SK-N-MC (cell line): ENCODE measurements around the gene LGR6.

ENCODE experiments used
- EZH2 ChIP-seq: fragments of 200-600 bp; sonication (generic); IDR thresholded peaks from one replicate; pipeline ENCODE4 v1.6.1; 2017; ENCODE audit warnings: antibody characterized with exemption
- FOXP2 ChIP-seq: optimal IDR thresholded peaks from 2 replicates; pipeline ENCODE3; 2011; ENCODE audit warnings: mild to moderate bottlenecking, moderate library complexity; ENCODE audit not compliant: insufficient read depth; ENCODE audit errors: extremely low read length, control extremely low read depth
- POLR2AphosphoS5 ChIP-seq: IDR thresholded peaks from 2 replicates; pipeline ENCODE4 v1.6.1; 2012; ENCODE audit warnings: mild to moderate bottlenecking, low read depth, low read length, borderline replicate concordance

GRCh38 chr1:202192770-202193613 lies 607 bp upstream of the LGR6 start:
- TF ChIP-seq POLR2AphosphoS5, result no peak
- TF ChIP-seq EZH2, result no peak
- TF ChIP-seq FOXP2, result no peak
